Activated CD4-positive, alpha-beta T cell treated with anti-CD3 and anti-CD28 coated beads, Interleukin-2, amount 50 U/mL, for 24 hours (primary cell): Measurements from ENCODE around the gene KATNB1.

Experiments used
- DNase-seq, 2 donors: peaks; one replicate each; pipeline ENCODE4 v3.0.0-alpha.2; 2020; ENCODE audit warnings: low read depth in 1 of 2, low spot score in 1 of 2

KATNB1 gene

GRCh38 chr16:57735755-57736418 is at the start of gene KATNB1:
Gene KATNB1 (plus strand): TSS chr16:57735770. CDS start chr16:57737244, 1,474 bp downstream.
- DNase-seq = no peak

- DNase-seq = no peak
Measured at GRCh38 chr16:57686577-57686976, 49.0 kb upstream of the KATNB1 start.

DNA sequence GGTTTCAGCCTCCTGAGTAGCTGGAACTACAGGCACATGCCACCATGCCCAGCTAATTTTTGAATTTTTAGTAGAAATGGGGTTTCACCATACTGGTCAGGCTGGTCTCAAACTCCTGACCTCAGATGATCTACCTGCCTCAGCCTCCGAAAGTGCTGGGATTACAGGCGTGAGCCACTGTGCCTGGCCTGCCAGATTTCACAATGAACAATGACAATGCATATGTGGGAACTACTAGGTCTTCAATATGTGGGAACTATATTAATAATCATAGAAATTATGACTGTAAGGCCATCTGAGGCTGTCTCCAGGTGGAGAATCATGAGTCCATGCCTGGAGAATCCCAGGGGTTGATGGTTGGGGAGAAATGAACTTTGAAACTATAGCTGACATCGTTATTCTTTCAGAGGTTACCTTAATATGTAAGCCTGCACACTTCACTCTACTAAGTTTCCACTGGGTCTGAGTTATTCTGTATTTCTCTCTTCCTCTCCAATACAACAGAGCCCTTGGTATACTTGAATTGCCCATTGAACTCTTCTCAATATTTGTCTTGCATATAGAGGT is 48.1 kb upstream of the KATNB1 start:
- no peak for DNase-seq

- no peak for DNase-seq
Measured at GRCh38 chr16:57688487-57688986, 47.0 kb upstream of the KATNB1 start.

DNA sequence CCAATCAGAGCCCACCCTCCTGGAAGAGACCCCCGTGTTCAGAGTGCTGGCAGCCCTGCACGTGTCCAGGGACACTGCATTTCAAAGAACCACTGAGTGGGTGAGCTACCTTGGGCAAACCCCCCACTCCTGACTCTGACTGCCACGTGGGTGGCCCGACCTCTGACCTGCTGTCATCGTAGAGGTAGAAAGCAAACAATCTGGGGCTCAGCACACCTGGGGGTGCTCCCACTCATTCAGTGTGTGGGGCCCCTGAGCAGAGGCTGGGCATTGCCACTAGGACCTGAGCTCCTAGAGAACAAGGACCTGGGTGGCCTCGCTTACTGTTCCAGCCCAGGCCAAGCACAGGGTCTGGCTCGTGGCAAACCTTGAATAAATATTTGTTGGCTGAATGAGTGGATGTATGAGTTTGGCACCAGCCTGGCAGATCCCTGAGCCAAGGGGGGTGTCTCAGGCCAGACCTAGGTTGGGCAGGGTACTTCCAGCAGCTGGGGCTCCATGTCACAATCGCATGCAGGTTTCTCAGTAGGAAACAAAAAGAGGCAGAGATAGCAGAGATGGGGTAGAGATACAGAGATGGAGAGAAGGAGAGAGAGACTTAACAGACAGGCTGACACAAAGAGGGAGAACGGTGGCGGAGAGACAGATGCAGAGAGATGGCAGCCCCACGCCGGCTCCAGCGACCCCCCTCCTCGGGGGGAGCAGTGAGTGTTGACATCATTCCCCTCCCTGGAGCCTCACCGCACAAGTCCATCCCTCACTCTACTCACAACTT is 46.4 kb upstream of the KATNB1 start:
- DNase-seq = no peak

DNA sequence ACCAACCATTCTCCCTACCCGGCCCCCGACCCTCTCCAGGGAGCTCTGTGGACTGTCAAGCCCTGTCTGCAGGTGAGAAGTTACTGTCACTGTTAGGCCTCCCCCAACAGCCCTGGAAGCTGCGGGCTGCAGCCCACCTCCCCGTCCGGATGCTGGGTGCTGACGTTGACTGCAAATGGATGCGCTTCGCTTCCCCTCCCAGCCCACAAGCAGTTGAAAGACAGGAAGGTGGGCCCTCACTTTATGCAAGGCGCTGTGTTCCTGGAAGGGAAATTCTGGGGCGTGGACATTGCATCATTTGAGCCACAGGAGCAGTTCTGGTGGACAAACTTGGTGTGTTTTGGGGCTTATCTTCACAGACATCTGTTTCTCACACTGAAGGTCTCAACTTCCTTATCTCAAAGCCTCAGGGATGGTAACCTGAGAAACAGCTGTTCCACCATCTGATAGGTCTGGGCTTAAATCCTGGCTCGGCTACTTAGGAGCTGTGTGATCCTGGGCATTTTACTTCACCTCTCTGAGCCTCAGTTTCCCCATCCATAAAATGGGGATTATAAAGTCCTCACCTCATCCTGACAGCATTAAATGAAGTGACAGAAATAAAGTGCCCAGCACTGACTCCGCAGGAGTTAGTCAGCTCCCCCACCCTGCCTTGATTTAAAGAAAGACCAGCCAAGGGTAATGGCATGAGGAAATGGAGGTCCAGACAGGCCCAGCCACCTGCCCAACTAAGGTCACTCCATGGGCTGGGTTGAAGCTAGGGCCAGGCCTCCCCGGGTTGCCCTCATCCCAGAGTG is 45.6 kb upstream of the KATNB1 start:
- no peak for DNase-seq

- DNase-seq = no peak
Measured at GRCh38 chr16:57690782-57691471, 44.6 kb upstream of the KATNB1 start.

DNA sequence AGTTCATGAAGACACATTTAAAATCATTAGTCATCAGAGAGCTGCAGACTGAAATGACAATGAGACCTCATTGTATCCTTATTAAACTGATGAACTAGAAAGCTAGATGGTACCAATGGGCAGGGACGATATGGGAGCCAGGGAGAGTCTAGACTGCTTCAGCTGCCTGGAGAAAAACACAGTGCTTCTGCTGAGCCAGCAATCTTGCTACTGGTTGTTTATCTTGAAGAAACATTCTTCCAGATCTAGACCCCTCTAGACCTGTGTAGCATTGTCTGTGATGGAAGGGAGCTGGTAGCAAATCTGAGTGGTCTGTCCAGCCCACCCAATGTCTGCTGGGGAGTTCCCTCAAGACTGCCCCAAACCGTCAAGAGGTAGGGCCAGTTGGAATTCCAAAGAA is 42.9 kb upstream of the KATNB1 start:
- DNase-seq = no peak

DNA sequence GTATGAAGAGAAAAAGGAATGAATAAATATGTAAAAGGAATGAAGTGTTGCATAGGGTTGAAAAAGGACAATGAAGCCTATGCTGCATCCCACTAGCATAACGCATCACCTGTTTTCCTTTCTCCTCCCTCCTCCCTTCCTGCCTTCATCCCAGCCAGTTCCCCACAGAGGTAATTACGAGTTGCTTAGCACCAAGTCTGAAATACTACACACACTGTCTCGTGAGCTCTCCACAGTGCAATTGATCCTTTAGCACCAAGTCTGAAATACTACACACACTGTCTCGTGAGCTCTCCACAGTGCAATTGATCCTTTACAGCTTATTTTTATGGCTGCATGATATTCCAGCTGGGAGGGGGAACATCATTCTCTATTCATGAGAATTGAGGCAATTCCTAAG is 42.0 kb upstream of the KATNB1 start:
- no peak for DNase-seq

GRCh38 chr16:57694231-57694724 is 41.3 kb upstream of the KATNB1 start:
- DNase-seq = no peak

GRCh38 chr16:57694725-57695679 is 40.6 kb upstream of the KATNB1 start, which contains the start of gene DRC7:
Gene DRC7 (plus strand): TSS chr16:57694806. CDS start chr16:57697950, 3,144 bp downstream.
- peak in 1 of 2 donors; percentile 11 for DNase-seq

GRCh38 chr16:57695680-57696069 is 39.9 kb upstream of the KATNB1 start:
- no peak for DNase-seq

DNA sequence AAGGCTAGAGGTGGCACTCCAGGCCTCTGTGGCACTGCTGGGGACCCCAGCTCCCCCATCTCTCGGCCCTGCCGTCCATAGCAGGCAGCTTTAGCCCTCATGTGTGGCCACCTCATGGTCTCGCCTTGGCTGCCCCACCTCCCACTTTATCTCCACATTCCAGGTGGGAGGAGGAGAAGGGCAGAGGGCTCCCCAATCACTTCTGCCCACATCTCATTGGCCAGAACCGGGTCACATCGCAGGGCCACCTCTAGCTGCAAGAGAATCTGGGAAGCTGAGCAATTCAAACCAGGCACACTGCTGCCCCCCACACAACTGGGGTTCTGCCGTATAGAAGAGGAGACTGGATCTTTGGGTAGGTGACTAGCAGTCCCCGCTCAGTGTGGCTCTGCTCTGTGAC is 39.3 kb upstream of the KATNB1 start:
- DNase-seq = no peak

DNA sequence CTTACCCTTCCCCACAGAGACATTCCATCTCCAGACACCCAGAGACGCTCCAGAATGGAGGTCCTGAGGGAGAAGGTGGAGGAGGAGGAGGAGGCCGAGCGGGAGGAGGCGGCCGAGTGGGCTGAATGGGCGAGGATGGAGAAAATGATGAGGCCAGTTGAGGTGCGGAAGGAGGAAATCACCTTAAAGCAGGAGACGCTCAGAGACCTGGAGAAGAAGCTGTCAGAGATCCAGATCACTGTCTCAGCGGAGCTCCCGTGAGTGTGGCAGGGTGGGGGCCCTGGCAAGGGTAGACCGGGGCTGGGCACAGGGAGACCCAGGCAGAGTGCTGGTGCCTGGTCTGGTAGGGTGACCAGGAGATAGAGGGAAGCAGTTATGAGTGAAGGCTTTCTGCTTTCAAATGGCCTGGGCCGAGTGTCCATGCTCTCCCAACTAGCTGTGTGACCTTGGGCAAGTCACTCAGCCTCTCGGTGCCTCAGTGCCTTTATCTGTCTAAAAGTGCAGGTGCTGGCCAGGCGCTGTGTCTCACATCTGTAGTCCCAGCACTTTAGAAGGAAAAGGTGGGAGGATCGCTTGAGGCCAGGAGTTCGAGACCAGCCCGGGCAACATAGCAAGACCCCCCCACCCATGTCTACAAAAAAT is 37.6 kb upstream of the KATNB1 start:
- no peak for DNase-seq

DNA sequence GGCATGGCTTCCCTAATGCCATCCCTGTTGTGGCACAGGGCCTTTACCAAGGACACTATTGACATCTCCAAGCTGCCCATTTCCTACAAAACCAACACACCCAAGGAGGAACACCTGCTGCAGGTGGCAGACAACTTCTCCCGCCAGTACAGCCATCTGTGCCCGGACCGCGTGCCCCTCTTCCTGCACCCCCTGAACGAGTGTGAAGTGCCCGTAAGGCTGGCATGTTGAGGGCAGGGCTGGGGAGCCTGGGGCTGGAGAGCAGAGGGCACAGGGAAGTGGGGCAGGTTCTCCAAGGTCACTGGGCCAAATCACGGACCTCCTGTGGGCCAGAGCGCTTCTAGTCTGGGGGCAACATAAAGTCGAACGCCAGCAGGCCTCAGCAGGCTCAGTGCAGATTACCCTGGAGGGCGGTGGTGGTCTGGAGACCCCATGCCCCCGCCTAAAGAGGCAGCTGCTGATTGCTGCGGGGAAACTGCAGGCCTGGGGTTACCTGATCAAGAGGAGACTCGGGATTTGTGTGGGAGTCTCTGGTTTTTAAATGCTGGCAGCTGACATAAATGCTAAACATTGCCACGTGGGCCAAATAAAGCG is 36.7 kb upstream of the KATNB1 start:
- no peak for DNase-seq

DNA sequence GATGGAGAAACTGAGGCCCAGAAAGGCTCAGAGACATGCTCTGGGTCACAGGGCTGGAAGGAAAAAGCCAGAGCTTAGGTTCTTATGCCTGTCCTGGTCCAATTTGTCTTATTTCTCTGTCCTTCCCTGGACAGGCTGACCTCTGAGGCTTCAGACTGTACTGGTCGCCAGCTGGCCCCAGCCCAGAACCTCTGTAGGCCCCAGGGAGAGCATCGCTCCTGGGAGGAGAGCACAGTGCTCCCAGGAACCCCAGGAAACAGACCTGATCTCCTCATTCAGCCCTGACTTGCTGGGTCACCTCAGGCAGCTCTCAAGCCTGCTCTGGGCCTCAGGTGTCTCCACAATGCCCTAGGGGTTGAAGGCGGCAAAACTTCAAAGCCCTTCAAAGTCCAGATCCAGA is 36.1 kb upstream of the KATNB1 start:
- DNase-seq = no peak

DNA sequence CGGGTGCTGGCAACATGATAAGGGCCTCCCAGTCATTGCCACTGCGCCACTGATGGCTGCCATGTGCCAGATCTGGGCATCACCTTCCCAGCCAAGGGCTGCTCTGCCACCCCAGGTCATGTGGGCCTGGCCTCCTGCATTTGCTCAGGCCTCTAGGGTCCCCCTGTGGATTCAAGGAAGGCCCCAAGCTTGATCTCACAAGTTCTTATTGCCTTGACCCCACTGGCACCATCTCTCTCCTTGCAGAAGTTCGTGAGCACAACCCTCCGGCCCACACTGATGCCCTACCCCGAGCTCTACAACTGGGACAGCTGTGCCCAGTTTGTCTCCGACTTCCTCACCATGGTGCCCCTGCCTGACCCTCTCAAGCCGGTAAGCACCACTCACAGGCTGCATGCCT is 35.7 kb upstream of the KATNB1 start:
- no peak for DNase-seq

- DNase-seq = no peak
Measured at GRCh38 chr16:57700781-57701551, 34.6 kb upstream of the KATNB1 start.
